ENCODE results near the gene SLIT3.

The SLIT3 gene

DNA sequence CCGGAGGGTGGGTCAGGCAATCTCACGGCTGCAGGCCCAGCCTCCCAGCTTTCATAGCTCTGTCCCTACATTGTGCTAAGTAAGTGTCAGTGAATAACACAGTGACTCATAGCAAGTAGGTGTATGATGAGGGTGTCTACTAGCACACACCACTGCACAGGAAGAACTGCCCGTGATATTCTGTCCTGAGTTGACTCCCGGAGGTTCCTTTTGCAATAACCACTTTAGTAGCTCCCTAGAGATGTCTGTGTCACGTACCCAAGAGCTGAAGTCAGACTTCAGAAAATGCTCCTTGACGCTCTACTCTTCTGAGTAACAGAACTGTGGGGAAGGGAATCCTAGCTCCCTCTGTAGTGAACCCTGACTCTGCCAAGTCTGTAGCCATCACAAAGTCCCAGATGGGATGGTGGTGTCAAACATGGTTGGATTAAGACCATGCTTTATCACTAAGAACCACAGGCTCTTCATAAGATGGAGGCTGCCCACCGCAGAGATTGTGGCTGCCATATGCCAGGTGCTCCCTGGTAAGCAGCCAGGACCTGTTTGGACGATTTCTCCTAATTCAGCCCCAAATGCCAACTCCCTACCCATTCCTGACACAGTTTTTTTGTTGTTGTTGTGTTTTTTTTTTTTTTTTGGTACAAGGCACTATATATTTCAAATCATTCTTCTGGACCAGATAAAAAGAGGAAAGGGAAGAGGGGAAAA, 369.1 kb downstream of the SLIT3 start:
- no peak for DNase-seq (ENCODE audit: extremely low spot score, insufficient read length, low read depth)
- FAIRE-seq: no peak

DNA sequence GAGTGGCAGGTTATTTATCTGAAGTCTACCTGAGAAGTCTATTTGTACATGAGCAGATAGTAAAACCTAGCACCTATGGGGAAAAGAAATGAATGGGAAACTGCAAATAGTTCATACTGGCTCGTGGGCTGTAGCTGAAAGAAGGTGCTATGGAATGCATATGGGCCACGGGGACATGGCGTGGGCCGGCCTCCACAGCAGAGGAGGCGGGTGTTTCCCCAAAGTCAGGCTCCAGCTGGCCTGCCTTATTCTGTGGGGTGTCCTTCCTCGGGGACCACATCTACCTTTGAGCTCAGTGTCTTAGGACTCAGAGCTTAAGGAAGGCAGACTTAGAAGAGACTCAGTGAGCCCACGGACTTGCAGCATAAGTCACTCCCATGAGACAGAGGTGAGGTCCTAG, 371.3 kb downstream of the SLIT3 start:
- DNase-seq (ENCODE audit: extremely low spot score, insufficient read length, low read depth) (no peak), FAIRE-seq (no peak)

DNA sequence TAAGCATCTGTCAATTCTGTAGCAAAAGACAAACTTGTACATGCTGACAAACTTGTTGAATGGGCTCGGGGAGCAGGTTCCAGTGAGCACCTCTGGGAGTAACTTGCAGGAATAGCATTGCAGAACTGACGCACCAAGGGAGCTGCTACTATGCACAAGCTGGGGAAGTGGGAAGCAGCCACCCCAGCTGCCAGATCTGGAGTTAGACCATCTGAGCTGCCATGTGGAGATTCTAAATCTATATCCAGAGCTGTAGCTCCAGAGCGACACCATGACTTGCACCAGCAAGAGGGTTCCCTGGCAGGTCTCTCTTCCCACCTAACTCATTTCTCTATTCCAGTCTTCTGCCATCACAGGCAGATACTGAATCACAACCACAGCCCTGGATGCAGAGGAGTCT, 375.8 kb downstream of the SLIT3 start:
- no peak for DNase-seq (ENCODE audit: extremely low spot score, insufficient read length, low read depth)
- no peak for FAIRE-seq

DNA sequence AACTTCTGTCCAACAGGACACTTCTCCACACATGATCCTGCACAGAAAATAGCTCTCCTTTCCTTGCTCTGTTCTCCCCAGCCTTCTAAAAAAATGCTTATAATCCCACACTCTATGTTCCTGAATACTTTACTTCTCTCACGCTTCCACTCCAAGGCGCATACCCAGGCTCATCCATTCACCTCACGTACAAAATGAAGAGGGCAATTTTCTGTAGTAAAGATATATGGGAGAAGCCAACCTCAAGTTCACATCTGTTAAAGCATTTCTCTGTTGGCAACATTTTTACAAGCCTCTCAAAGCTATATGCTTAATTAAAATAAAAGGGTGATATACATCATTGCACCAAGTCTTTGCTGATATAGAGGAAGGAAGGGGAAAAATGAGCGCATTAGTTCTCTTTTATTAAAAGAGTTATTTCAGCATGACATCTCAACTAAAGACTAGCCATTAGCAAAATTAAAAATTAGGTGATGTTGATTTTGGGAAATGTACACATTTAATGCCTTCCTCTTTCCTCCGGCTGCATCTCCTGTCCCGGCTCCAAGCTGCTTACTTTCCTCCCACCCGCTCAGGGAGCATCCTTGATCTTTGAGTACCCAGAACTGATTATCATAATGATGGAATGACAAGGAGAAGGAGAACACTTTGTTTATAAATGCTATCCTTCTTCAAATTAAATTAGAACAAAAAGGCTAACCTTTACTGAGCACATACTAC, 379.6 kb downstream of the SLIT3 start:
- FAIRE-seq: no peak
- no peak for DNase-seq (ENCODE audit: extremely low spot score, insufficient read length, low read depth)

DNA sequence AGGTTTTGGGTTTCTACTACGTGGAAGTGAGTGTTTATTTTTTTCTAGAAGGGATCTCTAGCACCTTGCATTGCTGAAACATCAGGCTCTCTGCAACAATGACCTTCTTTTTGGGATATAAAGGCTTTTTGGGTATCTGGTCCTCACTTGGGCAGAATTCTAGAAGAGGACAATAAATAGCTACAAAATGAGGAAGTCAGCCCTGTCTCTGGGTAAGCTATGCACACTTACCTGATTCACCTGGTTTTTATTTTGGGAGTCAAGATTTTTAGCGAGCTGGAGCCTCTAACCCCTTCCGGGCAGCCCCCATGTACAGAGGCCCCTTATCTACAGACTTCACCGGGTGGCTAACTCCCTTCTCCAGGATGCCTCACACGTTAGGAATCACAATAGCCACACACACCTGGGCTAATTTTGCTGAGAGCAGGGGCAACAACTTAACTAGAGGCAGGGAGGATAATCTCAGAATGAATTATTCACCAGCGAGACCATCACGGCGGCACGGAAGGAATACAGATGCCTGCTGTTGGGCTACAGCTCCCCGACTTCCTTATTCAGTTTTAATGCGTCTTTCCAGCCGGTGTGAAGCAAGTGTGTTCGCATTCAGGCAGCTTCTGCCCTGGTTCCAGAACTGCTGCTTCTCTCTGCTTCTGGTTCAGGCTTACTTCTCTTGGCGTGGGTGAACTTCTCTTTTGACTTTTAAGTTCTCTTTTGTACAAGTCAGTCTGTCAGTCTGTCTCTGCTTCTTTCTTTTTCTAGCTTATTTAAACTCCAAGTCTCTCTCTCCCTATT, 380.7 kb downstream of the SLIT3 start:
- DNase-seq (ENCODE audit: extremely low spot score, insufficient read length, low read depth) (no peak), FAIRE-seq (no peak)

DNA sequence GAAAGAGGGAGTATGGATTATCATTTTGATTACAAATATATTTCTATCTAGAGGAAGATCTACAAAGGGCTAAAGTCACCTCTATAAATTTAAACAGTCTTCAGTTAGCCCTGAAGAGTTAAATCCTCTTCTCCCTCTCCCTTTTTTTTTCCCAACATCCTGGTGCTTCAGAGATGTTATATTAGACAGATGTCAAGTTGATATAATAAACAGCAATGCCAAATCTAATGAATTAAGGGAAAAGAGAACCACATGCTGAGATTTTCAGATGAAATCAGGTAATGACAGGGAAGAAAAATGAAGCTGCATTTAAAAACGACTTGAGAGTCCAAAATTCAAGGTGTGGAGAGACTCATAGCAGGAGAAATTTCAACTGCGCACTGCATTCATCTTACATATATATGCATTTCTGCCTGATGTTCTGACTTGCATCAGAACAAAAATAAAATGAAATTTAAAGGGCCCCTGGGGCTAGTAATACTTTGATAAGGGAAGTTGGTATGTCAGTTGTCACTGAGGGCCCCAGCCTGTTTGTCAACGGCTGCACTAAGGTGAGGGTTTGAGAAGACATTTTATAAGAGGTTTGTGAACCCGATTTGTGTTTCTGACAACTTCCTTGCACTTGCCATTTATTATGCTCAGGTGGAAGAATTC, 382.9 kb downstream of the SLIT3 start:
- DNase-seq (ENCODE audit: extremely low spot score, insufficient read length, low read depth) (no peak), FAIRE-seq (no peak)

DNA sequence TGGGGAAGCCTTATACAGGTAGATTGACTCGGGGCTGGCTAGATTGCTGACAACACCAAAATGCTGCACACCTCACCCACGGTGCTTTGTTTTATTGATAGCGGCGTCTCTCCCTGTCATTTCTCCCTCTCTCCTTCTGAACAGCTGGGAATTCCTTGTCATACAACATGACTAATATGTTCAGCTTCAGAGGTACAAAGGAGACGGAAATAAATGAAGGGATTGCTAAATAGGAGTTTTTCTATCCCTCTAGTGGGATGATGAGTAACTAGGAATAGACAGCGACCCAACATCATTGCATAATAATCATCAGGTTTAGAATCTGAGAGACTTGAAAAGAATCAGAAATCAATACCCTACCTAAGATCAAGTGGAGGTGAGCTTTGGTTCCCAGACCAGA, 384.1 kb downstream of the SLIT3 start:
- FAIRE-seq (no peak), DNase-seq (ENCODE audit: extremely low spot score, insufficient read length, low read depth) (no peak)

DNA sequence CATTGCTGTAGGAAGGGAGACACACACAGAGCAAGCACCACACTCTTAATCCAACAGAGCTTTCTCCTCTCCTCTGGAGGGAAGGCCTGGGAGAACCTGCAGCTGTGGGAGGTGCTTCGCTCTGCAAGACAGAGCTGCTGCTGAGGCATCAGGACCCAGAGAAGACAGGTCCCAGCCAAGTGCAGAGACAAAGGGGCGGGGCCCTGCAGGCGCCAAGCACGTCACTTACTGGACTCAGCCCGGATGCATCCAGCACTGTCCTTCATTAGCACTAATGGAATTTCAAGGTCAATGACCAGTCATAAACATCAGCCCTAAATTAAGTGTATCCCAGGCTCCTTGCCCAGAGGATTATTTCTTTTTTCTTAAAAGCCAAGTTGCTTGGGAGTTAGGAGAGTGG, 384.7 kb downstream of the SLIT3 start:
- DNase-seq (ENCODE audit: extremely low spot score, insufficient read length, low read depth): no peak
- no peak for FAIRE-seq

DNA sequence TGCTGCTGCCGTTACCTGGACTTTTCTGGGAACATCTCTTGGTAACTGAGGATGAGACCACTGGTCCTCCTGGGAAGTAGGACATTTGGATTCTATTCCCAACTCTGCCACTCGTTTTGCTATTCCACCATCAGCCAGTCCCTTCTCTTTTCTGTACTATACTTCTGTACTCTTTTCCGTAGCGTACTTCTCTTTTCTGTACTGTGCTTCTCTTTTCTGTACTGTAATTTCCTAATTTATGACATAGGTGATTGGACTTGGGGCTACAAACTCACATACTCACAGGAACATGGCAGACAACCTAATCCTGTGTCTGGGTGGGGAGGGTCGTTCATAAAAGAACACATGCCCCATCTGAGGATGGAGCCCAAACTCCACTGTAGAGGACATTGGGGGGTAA, 386.4 kb downstream of the SLIT3 start:
- DNase-seq (ENCODE audit: extremely low spot score, insufficient read length, low read depth): no peak
- no peak for FAIRE-seq

DNA sequence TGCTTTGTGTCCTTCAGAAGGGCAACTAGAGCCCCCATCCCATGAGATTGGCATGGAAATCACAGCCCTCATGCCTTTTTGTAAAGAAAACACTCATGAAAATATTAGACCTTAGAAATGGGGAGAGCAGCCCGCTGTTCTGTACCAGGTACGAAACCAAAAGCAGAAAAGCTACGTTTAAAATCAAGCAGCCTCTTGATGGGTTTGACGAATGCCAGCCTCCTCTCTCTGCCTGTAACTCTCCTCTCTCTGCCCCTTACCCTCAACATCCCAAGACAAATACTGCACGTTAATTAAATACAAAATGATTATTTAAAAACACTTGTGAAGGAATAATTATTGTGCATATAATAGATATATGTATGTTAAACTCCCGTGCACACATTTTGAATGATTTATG, 390.1 kb downstream of the SLIT3 start:
- FAIRE-seq (no peak), DNase-seq (ENCODE audit: extremely low spot score, insufficient read length, low read depth) (no peak)

DNA sequence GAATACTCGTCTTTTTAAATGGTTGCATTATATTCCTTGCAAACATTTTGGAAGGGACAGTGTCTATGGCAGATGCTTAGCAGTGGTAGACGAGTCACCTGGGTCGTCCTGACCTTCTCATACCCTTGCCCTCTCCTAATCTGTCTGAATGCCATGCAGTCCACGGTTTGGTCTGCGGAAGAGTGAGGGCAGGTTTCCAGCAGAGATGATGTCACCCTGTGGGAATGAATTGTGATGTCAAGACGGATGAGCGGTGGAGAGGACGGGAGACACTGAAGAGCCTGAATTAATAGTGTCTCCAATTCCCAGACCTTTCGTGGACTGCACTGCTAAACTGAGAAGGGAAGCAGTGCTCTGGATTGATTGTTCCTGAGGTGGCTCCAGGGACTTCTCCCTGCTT, 392.7 kb downstream of the SLIT3 start:
- FAIRE-seq: no peak

DNA sequence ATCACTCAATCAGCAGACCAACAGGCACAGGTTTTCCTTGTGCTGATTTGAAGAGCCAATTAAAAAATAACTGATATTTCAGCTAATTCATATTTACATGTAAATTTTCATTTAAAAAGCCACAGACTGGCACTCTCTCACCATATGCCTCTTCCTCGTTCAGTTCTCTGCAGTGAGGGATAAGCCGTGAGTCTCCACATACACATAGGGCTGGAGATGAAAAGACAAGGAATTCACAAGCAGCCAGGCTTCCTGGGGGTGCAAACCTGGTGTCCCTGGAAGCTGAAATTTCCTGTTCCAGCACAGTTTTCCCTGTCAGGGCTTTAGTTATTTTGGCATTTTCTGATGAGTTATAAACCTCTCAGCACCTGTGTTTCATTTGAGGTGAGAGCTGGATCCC, 397.9 kb downstream of the SLIT3 start:
- DNase-seq (ENCODE audit: extremely low spot score, insufficient read length, low read depth) (no peak), FAIRE-seq (no peak)

More for the DNA sequence above, 392.7 kb downstream of the SLIT3 start:
- no peak for DNase-seq (ENCODE audit: extremely low spot score, insufficient read length, low read depth)

DNA sequence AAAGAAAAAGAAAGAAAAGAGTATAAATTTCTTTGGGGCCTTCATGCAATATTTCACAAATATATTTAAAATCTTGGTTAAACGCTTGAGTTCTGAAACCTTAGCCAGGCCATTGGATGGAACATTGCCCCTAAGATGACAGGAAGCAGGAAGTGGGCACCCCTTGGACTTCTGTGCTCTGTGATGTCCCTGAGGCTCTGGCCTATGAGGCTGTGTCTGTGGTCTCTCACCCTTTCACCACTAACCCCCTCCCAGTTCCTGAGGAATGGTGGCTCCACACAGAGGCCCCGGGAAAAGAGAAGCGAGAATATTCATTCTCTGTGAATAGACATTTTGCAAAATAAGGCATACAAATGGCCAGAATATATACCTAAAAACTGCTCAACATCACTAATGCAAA, 401.3 kb downstream of the SLIT3 start:
- FAIRE-seq: no peak

DNA sequence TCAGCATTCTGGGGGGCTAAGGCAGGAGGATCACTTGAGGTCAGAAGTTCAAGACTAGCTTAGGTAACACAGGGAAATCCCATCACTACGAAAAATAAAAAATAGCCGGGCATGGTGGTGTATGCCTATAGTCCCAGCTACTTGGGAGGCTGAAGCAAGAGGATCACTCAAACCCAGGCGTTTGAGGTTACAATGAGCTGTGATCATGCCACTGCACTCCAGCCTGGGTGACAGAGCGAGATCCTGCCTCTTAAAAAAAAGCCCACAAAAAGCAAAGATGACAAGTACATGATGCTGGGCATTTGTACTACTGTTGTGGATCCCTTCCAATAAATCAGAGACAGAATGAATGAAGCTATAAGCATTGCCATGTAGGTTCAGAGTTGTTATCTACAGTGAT, 401.7 kb downstream of the SLIT3 start:
- no peak for FAIRE-seq

More for the DNA sequence above, 401.3 kb downstream of the SLIT3 start:
- no peak for DNase-seq (ENCODE audit: extremely low spot score, insufficient read length, low read depth)

DNA sequence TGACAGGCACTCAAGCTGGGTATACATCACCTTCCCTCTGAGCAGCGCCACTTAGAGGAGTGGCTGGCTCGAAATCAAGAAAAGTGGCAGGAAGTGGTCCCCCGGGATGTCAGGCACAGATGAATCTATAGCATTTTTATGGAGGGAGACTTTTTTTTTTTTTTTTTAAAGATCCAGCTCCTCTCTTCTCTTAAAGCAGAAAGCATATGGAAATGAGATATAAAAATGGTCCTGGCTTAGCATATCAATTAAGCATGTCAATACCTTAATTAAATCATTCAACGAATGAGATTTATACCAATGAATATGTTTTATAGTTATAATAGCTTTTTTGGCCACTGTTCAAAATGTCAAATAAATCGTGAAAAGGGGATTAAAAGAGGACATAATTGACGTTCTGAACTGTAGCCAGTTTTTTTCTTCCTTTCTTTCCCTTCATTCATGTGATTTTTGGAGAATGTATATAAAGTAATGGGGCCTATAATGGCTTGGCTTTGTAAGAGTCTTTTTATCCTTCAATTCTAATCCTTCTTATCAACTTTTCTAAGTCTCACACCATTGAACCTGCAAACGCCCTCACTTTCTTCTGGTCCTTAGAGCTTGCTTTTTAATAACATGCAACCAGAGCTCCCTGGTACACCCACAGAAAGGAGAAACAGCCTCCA, 402.6 kb downstream of the SLIT3 start:
- DNase-seq (ENCODE audit: extremely low spot score, insufficient read length, low read depth) (no peak), FAIRE-seq (no peak)

More for the DNA sequence above, 401.7 kb downstream of the SLIT3 start:
- no peak for DNase-seq (ENCODE audit: extremely low spot score, insufficient read length, low read depth)

DNA sequence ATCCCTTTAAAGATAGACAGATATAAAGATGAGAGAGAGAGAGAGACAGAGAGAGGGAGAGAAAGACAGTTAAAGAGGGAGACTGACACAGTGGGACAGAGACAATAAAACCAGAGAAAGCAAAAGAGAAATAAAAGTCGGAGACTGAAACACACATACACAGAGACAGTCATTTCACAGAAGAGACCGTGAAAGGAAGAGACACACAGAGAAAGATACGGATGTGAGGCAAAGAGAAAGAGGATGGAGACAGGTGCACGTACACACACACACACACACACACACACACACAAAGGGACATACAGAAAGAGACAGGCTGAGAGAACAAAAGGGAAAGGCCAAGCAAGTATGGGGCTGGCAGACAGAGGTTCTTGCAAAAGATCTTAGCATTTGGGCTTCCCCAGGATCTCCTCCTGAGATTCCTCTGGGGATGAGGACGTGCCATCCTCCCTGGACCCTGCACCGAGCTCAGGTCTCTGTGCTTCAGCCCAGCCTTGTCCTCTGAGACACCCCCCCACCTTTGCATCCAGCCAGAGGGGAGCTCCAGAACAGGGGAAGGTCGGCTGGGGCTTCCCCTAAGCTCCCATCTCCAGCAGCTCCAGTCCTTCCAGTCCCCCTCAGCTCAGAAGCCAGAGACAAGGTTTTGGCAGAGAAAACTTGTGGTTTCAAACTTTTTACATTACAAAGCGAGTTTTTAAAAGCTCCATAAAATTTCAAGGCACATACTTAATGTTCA, 403.4 kb downstream of the SLIT3 start:
- DNase-seq (ENCODE audit: extremely low spot score, insufficient read length, low read depth) (no peak), FAIRE-seq (no peak)

DNA sequence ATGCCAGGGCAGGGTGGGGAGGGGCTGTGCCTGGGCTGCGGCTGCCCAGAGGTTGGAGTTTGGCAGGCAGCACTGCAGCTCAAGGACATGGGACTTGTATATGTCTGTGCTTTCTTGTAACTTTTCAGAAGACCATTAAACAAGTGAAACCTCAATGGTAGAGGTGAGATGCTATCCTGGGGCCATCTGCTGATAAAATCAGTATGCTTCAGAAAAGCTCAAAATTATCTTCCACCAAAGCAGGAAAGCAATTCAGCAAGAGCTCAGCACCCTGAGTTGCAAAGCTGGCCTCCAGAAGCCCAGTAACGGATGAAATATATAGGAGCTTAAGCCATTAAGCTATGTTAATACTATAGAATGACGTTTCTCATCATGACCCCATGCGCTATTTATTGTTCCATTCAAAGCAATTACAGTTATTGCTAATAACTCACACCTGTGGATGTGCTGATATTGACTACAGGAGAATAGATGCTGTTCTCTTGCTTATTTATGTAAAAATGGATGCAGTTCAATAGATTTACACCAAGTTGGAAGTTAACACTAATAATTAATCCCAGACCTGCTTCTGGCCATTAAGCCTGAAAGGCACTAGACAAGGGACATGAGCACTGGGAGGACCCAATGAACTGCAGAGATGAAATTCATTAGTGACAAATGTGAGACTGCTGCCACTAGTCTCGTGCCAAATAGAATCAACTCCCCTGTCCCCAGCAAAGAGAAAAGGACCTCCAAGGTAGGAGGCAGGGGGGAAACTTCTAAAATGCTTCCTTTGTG, 405.5 kb downstream of the SLIT3 start:
- DNase-seq (ENCODE audit: extremely low spot score, insufficient read length, low read depth) (no peak), FAIRE-seq (no peak)

DNA sequence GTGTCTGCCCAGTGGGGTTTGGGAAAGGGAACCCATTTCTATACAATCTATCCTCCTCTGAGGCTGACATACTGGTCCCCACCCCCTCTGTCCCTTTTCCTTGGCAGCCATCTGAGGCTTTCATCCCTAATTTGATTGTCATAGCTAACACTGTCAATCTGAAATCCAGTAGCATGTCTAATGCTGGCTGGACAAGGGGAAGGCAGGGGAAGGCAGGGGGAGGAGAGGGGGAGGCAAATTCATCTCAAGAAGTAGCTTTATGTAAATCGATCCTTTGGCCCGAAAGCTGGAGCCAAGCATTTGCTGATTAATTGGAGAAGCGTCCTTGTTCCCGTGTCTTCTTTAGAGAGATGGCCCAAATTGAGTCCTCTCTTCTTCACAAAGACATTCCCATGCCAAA, 407.7 kb downstream of the SLIT3 start:
- FAIRE-seq (no peak), DNase-seq (ENCODE audit: extremely low spot score, insufficient read length, low read depth) (no peak)

Data from GM18507 (cell line).